Thoracic aorta (tissue), 2 donors: ENCODE results near the gene SYCP2. TPM values are rescaled to one million over a fixed set of nuclear protein-coding genes. Genes with fewer than 3 reads are reported as not detected.

Experiments used
- ATAC-seq: fragments of 150-250 bp; one replicate; pipeline ENCODE4 v1.8.0; 2017; ENCODE audit warnings: low read depth; ENCODE audit not compliant: insufficient number of reproducible peaks, low FRiP score
- DNase-seq: peaks from one replicate; pipeline ENCODE4 v3.0.0-alpha.2; 2020; ENCODE audit warnings: low spot score
- H3K27ac ChIP-seq, 2 donors: fragments of 200-600 bp; sonication (generic); 1 replicate in 1 of 2; 2 replicates in 1 of 2; pipeline ENCODE4 v1.5.1; 2016; ENCODE audit warnings: mild to moderate bottlenecking in 2 of 2, moderate library complexity in 2 of 2
- H3K27me3 ChIP-seq: fragments of 200-600 bp; sonication (generic); replicated peaks from 2 replicates; pipeline ENCODE4 v1.6.0; 2016; ENCODE audit warnings: mild to moderate bottlenecking; ENCODE audit not compliant: insufficient read depth
- H3K36me3 ChIP-seq: fragments of 200-600 bp; sonication (generic); one replicate; pipeline ENCODE4 v1.5.1; 2016
- H3K4me1 ChIP-seq, 2 donors: fragments of 200-600 bp; sonication (generic); 1 replicate in 1 of 2; 2 replicates in 1 of 2; pipeline versions ENCODE4 v1.5.1 to v1.6.0; 2016; ENCODE audit warnings: low read depth in 2 of 2, mild to moderate bottlenecking in 1 of 2; ENCODE audit not compliant: control insufficient read depth in 1 of 2
- H3K4me3 ChIP-seq: fragments of 200-600 bp; sonication (generic); 2 replicates; pipeline ENCODE4 v1.5.1; 2016; ENCODE audit warnings: mild to moderate bottlenecking
- H3K9me3 ChIP-seq: fragments of 200-600 bp; sonication (generic); 2 replicates; pipeline ENCODE4 v1.5.1; 2016
- CTCF ChIP-seq: fragments of 200-600 bp; sonication (generic); IDR thresholded peaks from one replicate; pipeline ENCODE4 v1.5.1; 2019; ENCODE audit warnings: antibody characterized with exemption
- total RNA-seq, 2 donors: library from RNA; depleted of rRNA; stranded (reverse); fragments of >200 nt; gene quantifications; one replicate each; pipeline versions ENCODE4 v1.1.0 to v1.2.3, GENCODE V29; 2016

SYCP2 gene
- total RNA-seq, 2 donors from 2014 or later, result 0.71 to 0.95 TPM

GRCh38 chr20:59825944-59826759, 107.3 kb downstream of the SYCP2 start:
- no peak overlapping the region for H3K27ac ChIP-seq
- H3K4me1 ChIP-seq, result no peaks in the 10 kb centered on the region
- ATAC-seq (no peak), DNase-seq (no peak)
- H3K36me3 ChIP-seq, result no peaks in the 10 kb centered on the region
- H3K27me3 ChIP-seq, result no peaks in the 10 kb centered on the region
- no peak for TF ChIP-seq CTCF
- H3K9me3 ChIP-seq, result no peaks in the 10 kb centered on the region
- H3K4me3 ChIP-seq, result no peak overlapping the region

GRCh38 chr20:59825563-59825920, 107.9 kb downstream of the SYCP2 start:
- Histone ChIP-seq H3K36me3 (no peaks in the 10 kb centered on the region), H3K9me3 (no peaks in the 10 kb centered on the region), H3K4me1 (no peaks in the 10 kb centered on the region), H3K4me3 (no peak overlapping the region), H3K27ac (no peak overlapping the region), H3K27me3 (no peaks in the 10 kb centered on the region)
- DNase-seq (no peak), ATAC-seq (no peak)
- TF ChIP-seq CTCF, result no peak

- Histone ChIP-seq H3K4me1 (no peaks in the 10 kb centered on the region), H3K36me3 (no peaks in the 10 kb centered on the region), H3K27ac (no peak overlapping the region), H3K9me3 (no peaks in the 10 kb centered on the region), H3K4me3 (no peak overlapping the region), H3K27me3 (no peaks in the 10 kb centered on the region)
- no peak for ATAC-seq
- TF ChIP-seq CTCF, result no peak
- DNase-seq, result no peak
Observed at GRCh38 chr20:59824711-59825562, 108.5 kb downstream of the SYCP2 start.

GRCh38 chr20:59823491-59824259, 109.8 kb downstream of the SYCP2 start:
- H3K4me1 ChIP-seq, result no peaks in the 10 kb centered on the region
- H3K4me3 ChIP-seq, result no peak overlapping the region
- ATAC-seq, result no peak
- no peak overlapping the region for H3K27ac ChIP-seq
- no peaks in the 10 kb centered on the region for H3K36me3 ChIP-seq
- TF ChIP-seq CTCF, result no peak
- H3K9me3 ChIP-seq, result no peaks in the 10 kb centered on the region
- no peak for DNase-seq
- H3K27me3 ChIP-seq, result no peaks in the 10 kb centered on the region

- no peaks in the 10 kb centered on the region for H3K27me3 ChIP-seq
- no peak for DNase-seq
- no peak overlapping the region for H3K27ac ChIP-seq
- H3K4me3 ChIP-seq, result no peak overlapping the region
- ATAC-seq, result no peak
- H3K4me1 ChIP-seq, result no peaks in the 10 kb centered on the region
- no peak for TF ChIP-seq CTCF
- no peaks in the 10 kb centered on the region for H3K36me3 ChIP-seq
- H3K9me3 ChIP-seq, result no peaks in the 10 kb centered on the region
Observed at GRCh38 chr20:59823030-59823423, 110.4 kb downstream of the SYCP2 start.
